Fibroblast of skin of right quadriceps (primary cell): ENCODE data around the gene VWF.
A peak's percentile ranks its signal among the peaks of the same experiment; 100 is the strongest.

Experiments
- DNase-seq: peaks from one replicate; pipeline ENCODE4 v3.0.0-alpha.2; 2013

Gene VWF

DNA sequence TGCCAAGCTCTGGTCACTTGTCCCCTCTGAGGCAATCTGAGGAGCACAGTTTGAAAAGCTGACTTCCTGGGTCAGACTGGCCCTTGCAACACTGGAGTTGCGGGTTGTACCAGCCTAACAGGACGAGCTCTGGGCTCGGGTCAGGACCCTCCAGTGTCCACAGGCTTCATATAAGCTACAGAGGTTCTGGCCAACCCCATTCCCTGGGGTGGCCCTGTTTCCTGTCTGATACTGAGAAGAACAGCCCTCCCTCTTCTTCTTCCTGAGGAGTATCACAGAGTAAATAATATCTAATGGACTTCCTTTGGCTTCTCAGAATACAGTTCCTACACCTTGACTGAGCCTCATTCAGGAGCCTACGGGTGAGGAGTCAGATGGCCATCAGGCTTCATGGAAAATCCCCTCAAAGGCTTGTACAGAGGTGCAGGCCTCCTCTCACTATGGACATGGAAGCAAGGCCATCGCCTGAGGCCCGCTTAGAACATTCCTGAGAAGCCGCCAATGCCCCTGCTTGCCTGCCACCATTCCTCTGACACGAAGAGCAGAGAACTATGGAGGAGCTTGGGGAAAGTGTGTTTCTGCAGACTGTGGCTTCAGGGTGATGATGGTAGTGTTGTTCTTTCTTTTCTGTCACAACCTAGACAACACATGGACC, 150.9 kb downstream of the VWF start:
- no peak for DNase-seq

DNA sequence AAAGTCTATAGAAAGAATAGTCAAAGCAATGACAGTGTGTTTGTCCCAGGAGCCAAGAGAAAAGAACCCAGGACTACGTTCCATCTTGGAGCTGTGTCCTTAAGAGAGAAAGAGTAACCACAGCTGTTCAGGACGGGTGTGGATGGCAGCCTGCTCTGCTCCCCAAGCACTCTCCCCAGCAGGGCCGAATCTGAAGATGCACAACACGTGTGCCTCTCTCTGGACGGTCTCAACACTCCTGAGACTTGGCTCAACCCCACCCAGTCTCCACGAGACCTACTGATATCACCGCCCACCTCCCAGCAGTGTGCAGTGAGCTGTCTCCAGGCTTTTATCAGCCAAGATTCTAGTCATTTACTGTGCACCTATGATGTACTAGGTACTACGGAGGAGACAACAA, 152.1 kb downstream of the VWF start:
- no peak for DNase-seq

DNA sequence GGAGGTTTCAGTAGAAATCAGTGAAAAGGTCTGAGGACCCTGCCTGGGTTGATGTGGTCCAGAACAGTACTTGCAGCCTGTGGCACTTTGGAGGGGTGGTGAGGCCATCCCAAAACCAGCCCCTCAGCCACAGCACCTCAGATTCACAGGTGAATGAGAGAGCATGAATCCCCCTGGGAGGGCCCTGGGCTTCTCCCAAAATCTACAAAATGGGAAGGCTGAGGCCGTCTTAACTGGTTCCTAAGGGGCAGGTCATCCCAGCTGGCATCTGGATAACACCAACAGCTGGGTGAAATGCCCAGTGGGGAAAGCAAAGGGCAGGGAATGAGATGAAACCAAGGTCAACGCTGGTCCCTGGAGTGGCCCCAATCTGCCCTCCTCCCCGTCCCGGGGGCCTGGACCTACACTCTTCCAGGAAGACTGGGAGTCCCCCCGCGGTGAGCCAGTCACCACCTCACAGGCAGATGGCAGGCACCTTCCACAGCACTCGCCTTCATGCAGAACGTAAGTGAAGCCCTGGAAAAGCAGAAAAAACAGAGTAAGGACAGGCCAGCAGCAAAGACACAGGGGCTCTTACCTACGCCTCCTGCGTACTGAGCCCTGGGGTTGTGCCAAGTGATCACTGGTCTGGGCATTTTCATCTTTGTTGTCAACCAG, 153.1 kb downstream of the VWF start:
- DNase-seq: no peak

DNA sequence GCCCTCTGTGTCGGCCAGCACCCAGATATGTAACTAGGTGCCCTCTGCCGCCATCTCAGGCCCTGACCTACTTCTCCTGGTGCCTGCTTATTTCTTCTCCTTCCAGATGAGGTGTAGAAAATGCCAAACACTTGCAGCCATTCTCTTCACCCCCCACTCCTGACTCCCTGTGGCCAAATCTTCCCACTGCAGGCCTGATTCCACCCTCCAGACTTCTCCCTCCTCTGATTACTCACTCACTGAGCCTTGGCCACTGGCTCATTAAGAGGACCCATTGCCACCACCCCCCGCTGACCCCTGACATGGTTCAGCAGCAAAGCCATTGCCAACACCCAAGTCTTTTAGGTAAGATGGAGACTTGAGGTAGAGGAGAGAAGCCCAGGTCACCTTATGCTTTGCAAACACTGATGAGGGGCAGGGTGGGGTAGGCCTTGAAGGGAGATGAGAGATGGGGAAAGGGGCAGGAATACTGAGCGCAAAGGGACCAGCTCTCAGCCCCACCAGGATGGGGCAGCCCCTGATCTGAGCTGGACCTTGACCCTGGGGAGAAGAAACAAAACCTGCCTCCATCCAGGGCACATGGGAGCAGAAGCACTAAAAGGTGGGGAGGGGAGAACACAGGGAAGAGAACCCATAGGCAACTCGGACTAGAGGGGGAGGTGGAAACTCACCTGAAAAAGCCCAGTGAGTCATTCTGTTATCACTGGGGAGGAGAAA, 154.3 kb downstream of the VWF start:
- DNase-seq: no peak

DNA sequence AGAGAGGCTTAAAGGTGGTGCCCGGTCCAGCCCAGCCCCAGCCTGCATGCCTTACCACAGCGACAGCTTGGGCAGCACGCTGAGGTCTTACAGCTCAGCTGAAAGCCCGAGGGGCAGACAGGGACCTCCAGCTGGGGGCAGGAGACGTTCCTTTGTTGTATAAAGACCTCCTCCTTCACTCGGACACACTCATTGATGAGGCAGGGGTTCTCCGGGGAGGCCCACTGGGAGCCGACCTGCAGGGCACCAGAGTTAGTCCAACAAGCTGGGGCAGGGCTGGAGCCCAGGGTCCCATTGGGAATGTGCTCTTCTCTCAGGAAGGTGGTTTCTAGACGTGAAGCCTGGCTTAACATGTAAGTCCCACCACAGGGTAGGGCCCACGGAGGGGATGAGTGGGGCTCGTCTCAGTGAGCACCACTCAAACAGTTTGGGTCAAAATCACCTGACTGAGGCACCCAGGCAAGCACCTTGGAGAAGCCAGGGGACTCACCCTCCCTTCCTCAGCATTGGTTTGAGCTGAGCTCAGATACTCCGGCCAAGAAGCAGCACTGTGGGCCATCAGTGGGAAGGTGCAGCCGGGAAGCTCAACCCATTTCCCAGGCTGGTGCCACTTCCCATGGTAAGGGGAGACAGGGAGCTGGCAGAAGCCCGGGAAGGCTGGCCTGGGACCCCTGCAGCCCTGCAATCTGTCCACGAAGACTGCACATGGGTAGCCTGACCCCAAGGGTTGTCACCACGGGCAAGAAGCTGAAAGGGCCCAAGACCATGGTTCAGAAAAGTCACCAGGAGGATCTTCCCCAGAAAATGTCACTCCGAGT, 155.1 kb downstream of the VWF start:
- no peak for DNase-seq

DNA sequence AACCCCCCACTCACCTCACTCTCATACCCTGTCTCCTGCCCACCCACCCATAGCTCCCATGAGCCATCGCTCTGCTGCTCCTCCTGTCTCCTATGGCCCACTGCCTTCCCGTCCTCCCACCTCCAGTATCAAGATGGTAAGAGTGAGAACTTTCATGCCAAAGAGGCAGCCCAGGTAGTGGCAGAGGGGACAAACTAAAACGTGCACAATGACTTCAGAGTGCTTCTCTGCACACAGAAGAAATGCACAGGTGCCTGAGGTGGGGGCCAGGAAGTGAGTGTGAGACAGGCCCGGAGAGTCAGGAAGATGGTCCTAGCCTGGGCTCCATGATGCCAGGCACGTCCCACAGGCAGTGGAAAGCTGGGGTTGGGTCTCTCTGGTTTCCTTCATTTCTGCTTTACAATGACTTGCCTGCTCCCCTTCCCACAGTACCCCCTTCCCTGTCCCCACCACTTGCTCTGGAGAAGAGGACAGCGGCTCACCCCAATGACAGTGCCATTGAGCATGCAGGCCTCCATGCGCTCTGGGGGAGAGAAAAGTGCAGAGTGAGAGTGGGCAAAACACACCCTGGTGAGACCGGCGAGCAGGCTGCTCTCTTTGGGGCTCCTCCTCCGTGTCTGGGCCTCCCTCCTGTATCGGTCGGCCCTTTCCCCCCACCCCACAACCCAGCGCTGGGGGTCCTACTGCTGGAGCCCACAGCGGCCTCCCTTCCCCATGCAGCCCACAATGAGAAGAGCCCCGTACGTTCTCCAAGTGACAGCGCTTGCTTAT, 156.6 kb downstream of the VWF start:
- DNase-seq: no peak

DNA sequence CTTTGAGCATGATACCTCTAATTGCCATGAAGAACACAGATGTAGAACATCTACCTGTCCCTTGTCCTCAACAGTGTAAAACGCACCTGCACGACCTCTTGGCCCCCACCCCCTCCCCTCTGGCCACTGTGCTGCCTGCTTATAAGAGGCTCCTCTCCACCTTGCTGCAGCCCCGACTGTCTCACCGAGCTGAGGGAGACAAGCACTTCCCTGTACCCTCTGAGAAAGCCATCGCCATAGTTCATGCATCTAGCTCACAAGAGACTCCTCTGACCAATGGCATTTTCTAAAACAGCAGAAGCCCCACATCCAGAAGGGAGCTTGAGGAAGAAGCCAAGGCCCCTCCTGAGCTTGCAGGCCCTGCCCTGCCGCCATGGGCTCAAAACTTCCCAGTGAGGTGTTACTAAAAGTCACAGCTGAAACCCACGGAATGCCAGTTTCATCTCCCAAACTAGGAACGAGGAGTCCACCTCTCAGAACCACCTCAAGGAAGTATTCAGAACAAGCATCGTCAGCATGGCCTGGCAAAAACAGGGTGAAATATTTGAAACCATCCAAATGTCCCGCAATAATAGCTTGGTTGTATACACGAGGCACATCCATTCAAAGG, 157.9 kb downstream of the VWF start:
- no peak for DNase-seq

DNA sequence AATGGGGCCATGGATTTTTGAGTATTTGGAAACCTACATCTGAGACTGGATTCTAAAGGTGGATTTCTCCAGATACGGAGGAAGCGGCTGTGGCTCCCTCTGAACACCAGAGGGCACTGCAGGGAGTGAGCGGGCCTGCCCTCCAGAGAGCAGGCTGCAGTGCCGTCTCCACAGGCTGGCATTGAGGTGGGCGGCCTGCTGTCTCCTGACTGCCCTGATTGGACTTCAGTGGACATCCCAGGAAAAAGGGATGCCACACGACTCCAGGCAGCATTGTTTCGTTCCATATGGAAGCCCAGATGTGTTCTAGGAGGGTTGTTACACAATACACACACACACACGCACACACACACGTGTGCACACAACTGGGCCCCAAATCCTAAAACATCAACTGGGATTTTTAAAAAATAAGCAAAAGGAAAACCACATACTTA, 158.5 kb downstream of the VWF start:
- peak; percentile 41 for DNase-seq

DNA sequence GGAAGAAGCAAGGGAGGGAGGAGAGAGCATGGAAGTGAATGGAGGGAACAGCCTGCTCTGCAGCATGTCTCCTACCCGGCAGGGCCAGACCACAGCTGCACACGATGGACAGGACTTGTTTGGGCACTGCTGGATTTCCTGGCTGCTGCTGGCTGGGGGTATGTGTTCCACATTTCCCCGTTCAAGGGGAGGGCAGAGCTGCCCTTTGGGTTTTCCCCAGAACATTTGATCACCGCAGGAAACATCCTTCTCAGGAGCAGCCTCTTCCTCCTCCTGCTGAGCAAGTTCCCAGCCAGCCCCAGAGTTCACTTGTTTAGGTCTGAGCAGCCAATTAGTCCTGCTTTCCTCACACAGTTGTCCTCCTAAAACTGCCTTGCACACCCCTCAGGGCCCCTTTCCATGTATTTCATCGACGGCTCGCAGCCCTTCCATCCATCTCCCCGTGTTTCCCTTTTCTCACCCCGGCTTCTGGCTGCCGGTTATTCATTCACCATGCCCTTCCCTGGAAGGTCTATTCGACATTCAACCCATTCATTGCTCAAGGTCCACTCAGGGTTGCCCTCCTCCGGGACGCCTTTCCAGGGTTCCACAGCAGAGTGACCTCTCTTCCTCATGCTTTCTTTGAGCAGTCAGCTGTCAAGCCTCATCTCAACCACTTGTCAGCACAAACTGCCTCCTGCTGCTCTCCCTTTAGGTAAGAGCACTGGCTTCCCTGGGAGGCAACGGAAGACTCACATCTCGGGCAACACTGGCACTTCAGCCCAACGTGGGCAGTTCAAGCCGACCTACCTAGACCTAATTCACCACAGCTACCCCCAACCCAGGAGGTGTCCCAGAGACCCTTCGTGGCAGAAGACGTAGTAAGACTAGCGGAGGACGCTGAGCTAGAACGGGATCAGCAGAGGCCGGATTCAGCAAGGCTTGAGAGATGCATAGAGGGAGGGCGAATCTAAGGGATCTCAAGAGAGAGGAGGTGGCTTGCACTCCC, 159.3 kb downstream of the VWF start:
- no peak for DNase-seq

DNA sequence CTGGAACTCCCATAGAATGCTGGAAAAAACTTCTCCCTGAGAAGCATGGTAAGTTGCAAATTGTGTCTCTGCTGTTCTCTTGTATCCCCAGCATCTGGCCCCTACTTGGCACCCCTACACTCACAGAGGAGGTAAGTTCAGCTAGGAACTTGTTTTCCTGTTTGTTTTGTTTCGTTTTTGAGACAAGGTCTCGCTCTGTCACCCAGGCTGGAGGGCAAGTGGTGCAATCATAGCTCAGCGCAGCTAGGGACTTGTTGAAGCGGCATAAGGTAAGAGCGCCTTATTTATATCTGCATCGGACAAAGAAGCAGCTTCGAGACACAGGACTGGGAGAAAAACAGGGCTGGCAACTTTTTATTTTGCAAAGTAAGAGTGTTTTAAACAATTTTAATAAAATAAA, 161.0 kb downstream of the VWF start:
- no peak for DNase-seq

DNA sequence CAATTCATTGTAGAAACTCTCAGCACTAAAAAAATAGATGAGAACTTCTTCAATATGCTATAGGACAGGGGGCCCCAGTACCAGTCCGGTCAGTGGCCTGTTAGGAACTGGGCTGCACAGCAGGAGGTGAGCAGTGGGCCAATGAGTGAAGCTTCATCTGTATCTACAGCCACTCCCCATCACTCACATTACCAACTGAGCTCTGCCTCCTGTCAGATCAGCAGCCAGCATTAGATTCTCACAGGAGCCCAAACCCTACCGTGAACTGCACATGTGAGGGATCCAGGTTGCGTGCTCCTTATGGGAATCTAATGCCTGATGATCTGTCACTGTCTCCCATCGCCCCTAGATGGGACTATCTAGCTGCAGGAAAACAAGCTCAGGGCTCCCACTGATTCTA, 163.7 kb downstream of the VWF start:
- no peak for DNase-seq

DNA sequence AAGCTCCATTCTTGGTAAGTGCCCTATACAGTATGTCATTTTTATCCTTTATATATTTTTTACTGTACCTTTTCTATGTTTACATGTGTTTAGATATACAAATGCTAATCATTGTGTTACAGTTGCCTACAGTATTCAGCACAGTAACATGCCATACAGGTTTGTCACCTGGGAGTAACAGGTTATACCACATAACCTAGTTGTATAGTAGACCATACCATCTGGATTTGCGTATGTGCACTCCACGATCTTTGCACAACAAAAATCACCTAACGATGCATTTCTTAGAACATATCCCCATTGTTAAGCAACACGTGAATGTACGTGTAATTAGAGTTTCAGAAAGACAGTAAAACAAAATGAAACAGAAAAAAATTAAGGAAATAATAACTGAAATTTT, 167.5 kb downstream of the VWF start:
- DNase-seq: no peak

DNA sequence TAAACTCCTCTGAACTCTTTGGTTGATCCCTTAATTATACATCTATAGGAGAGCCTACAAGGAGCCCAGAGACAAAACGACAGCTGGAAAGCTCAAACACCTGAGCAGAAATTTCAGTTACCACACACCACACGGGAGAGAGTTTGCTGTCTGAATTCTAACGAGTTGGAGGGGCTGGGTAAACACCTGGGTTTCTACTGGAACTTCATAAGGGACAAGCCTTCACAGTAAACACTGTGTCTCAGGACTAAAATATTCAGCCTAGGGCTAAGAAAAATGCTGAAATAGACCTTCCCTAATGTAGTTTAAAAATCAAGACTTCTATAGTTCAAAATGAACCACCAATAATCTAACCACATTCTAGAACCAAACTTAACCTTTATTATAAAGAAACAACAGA, 169.8 kb downstream of the VWF start:
- DNase-seq: no peak

DNA sequence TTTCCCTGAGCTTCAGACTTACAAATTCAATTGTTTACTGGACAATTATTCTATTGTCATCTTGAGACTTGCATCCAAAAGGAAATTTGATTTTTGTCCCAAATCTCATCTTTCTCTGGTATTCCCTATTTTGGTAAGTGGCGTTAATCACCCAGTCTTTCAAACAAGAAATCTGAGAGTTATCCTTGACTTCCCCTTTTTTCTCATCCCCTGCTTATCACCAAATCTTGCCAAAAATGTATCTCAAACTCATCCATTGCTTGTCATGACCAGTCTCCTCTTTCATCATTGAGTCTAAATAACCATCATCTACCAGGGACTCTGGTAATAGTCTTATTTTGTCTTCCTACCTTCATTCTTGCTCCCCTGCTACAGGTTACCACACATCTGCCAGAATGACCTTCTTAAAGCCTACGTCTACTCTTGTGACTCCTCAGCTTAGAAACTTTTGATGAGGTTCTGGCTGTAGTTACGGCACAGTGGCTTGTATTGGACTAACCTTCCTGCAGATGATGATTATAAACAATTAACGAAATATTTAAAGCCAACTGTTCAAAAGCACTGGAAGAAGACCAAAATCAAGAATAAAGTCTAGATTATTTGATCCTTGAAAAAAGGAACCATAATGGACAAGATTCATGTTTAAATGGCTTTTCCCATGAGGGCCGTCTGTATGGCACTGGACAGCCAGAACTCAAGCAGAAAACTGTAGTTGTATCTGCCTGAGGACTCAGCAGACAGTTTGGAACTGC, 170.5 kb downstream of the VWF start:
- DNase-seq: no peak

DNA sequence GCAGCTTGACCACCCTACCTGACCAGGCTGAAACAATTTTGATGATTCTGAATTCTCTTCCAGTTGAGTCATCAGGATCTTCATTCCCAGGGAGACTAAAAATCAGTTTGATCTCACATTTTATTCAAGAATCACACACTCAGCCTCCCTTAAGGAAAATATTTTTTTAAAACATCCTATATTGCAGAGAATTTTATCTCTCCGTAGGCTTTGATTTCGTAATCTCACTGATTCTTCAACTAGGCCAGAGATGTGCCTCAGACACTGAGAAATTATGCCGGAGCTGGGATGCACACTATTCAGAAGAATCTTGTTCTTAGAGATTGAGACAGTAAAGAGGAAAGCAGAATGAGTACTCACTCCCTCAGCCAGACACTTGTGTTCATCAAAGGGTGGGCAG, 172.4 kb downstream of the VWF start:
- no peak for DNase-seq

DNA sequence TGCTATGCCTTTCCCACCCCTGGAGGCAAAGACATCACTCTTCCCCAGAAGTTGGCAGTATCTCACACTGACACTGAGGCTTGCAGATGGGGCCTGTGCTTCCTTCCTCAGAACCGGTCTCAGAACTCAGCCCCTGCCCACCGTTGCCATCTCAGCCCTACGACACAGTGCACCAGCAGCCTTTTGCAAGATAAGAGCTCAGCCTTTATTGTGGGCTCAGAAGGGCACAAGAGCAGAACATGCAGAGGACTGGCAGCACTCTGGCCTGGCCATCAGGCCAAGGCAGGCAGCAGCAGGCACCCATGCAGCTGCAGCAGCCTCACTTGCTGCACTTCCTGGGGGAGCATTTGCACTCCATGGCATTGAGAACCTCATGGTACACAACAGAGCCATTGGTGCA, 175.8 kb downstream of the VWF start:
- no peak for DNase-seq

DNA sequence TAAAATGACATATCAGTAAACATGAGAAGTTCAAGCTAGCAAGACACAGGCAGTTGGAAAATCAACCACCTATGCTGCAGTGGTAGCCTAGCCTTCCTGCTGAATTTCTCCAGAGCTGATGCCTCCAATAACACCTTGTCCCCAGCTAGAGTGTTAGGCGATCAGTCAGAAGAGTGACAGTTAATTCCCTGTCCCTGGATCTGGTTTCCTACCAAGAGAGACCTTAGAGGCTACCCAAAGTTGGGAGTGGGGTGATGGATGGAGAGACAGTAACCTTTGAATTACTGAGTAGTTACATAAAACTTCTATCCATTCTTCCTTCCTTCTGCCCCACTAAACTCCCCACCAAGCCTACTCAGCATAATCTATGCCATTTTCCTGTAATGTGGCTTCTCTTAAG, 177.5 kb downstream of the VWF start:
- no peak for DNase-seq

DNA sequence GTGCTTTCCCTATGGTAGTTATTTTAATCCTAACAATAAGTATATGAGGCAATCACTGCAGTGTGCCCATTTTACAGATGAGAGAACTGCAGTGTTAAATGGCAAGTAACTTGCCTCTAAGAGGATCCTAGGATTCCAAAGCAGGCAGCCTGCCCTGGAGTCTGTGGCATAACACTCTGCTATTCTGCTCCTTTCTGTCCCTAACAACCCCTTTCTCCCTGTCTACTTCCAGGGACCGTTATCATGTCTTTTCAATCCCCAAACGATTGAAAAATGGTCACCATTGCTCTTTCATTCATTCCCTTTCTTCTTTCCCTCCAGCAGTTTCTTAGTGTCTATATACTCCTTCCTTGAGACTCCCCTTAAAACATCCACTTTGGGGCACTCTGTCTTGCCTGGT, 178.1 kb downstream of the VWF start:
- DNase-seq: no peak

DNA sequence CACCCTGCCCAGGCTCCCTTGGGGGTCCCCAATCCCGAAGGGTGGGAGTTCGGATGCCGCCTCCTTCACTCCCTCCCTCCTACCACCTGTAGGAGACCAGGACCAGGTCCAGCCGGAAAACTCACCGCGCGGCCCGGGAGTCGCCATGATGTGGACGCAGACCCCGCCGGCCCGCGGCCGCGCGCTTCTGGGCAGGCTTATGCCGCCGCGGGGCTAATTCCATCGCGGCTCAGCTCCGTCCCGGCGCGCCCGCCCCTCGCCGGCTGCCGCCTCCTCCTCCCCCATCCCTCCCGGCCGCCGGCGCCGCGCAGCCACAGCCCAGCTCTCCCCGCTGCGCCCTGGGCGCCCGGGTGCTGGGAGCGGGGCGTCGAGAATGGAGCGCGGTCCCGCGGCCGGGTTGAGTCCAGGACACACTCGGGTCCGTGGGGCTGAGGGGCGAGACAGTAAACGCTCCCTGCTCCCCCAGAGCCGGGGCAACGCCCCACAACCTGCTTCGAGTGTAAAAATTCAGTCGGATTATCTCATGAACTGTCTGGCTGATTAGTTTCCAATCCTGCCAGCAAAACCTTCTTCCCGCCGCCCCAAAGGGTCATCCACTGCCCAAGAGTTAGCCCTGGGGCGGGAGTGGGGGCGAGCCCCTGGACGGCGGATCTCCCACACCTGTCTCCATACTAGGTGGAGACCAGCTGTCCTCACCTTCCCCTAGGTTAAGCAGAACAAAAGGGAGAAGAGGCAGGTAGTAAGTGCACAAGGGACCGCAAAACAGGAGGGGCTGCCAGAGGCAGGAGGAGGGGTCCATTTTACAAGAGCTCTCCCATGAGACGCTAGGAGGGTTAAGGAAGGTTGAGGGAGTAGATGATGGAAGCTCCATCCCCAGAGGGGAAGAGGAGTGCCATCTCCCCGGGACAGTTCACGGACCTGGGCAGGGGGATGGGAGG, 179.1 kb downstream of the VWF start, which contains the start of gene ANO2:
Gene ANO2, minus strand, starts transcription at position 189 of the 938 bp plus-strand sequence. Its CDS starts 42 bp downstream, at position 147.
- DNase-seq: peak; percentile 21
